Right kidney (tissue), 1 donor: Measurements from ENCODE around the gene ARL11.

Experiments used
- DNase-seq: peaks from one replicate; pipeline ENCODE4 v3.0.0-alpha.2; 2016

The ARL11 gene

DNA sequence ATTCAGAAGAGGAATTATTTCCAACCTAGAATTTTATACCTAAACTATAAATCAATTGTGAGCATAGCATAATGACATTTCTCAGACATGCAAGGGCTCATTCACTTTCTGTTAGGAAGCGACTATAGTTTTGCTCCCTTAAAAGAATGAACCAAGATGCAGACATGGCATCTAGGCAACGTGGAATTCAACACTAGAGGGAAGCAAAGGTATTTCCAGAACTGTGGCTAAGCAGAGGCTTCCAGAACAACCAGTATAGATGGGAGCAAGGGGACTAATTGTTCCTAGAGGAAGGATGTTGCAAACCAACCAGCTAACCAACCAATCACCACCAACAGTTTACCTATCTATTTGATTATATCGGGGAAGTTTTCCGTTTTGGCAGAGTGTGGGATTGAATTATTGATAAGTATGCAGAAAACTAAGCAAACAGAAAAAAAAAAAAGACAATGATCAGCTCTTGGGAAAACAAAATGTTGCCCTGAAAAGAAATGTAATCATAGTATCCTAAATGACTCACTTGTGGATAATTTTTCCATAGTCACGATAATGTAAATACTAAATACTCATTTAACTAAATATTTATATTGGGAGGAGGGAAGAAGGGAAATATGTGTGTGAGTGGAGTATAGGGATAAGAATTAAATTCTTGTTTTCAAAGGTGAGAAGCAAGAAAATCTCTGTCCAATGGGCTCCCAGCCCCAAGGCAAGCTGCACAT lies 21.1 kb downstream of the ARL11 start:
- no peak for DNase-seq

DNA sequence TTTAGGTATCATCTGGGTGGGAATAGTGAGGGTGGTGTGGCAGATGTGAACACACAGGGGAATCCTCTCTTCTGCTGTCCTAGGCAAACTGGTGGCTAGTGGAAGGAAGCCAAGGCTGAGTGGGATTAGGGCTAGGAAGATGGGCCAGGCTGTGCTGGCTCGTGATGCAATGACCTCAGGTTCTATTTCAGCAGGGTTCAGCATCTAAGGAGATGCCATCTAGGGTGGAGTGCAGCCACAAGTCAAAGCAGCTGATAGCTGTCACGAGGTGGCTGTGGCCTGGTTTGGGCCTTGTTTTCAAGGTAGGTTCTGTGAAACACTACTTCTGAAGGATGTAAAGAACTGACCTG lies 21.6 kb downstream of the ARL11 start:
- no peak for DNase-seq

DNA sequence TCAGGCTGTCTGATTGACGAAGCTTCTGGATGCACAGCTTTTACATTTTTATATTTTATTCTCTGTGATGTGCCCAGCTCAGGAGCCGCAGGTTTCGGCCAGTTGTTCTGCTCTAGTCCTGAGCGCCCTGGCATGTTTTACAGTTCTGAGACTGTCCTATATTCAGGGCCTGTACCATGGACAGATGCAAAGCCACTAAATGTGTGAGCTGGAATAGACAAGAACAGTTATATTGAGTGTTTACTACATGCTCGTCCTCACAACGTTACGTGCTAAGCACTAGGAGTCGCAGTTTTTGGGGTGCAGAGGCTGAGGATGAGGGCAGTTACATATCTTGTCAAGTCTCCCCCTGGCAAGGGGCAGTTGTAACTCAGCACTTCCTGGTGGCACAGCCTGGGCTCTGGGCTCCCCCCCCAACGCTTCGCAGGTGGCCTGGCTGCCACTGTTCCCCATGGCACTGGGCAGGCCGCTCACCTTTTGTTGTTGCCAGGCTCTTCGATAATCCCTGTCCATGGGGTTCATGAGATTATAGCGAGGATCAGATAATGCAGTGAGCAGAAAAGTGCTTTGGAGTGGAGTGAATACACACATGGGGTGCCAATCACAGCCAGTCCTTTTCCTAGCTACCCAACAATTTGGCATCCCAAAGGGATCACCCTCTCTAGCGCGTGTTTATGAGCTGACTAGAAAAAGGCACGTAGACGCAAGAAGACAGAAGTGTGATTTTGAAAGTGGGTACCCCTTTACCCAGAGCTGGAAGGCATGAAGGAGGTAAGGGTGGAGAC lies 23.5 kb downstream of the ARL11 start:
- no peak for DNase-seq

DNA sequence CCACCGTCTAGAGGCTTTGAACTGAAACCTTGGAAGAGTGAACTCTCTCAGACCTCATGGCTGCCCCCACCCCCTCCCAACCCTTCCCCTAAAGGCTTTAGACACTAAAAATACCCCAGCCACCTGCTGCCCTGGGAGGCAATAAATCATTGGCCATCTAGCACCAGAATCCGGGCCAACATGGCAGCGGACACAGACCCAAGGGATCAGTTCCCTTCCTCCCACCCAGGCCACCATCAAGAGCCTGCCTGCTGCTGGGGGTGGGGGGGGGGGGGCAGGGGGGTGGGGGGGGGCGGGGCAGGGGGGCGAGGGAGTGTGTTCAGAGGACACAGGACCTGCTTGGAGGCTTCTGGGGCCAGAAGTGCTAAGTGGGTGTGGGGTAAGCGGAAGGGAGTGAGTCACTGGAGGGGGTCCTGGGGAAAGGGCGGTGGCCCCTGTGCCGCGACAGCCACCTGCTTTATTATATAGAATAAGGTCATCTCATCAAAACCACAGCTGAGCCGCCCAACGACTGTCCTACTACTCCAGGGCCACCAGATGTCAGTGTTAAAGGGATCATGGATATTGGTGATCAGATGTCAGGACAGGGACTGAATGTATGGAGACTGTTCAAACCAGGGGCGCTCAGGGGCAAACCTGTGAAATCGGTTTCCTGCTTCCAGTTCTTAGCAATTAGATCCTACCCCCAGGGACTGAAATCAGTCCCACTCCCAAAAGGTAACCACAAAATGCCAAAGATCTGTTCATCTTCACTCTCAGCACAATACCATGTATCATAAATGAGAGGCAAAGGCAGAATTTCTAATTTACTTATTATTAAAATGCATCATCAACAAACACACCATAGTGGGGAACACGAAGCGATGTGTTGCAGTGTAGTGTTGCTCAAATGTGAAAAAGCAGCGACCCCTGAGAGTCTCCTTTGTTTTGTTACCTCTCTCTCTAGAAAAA lies 24.3 kb downstream of the ARL11 start:
- DNase-seq: peak; percentile 18

DNA sequence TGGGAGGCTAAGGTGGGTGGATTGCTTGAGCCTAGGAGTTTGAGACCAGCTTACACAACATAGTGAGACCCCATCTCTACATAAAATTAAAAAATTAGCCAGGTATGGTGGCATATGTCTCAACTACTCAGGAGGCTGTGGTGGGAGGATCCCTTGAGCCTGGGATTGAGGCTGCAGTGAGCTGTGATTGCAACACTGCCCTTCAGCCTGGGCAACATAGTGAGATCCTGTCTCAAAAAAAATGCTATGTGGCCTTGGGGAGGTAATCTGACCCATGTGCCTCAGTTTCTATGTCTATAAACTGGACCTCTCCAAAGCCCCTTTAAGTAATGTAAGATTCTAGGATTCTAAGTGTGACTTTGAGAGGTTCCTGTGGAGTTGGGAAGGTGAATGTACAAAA lies 25.2 kb downstream of the ARL11 start:
- no peak for DNase-seq

DNA sequence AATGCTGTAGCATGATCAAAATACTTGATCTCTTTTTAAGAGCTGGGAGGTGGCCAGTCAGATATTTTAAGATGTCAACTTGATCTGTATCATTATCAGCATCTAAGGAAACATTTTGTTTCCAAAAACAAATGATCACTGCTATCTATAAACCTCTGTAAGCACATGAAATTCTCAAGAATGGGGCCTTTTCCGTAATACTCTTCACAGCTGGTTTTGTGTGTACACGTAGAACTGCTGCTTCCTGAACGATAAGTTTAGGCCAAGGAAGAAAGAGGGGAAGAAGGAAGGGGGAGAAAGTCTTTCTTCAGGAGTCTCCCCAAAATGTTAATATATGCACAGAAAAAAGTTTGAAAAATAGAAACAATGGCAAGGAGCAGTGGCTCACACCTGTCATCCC lies 25.7 kb downstream of the ARL11 start:
- no peak for DNase-seq

DNA sequence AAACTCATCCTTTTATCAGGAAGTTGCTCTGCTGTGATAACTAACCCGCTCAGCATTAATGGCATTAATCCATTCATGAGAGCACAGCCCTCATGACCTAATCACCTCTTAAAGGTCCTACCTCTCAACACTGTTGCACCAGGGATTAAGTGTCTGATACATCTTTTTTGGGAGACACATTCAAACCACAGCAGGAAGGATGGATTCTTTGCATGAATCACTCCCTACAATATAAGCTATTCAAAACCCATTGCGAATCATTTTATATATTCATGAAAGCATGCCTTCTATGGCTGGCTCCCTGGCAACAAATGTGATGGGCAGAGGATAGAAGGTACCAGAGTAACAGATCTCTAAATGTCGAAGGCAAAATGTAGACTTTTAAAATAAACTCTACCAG lies 27.6 kb downstream of the ARL11 start:
- no peak for DNase-seq

DNA sequence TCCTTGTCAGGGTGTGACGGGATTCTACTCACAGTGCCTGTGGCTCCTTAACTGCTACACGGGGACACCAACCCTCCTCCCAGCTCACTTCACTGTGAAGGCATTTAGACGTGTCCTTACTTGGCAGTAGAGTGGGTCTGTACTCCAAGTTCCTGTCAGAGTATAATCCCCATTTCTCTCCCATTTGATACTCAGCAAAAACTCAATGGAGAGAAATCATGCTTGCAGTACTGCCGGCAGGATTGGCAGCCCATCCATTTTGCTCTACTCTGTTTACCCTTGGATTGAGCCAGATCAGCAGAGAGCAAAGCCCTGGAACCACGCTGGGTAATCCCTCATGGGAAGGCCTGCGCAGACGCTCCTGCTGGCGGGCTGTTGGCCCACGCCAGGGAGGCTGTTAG lies 28.9 kb downstream of the ARL11 start:
- DNase-seq: no peak

DNA sequence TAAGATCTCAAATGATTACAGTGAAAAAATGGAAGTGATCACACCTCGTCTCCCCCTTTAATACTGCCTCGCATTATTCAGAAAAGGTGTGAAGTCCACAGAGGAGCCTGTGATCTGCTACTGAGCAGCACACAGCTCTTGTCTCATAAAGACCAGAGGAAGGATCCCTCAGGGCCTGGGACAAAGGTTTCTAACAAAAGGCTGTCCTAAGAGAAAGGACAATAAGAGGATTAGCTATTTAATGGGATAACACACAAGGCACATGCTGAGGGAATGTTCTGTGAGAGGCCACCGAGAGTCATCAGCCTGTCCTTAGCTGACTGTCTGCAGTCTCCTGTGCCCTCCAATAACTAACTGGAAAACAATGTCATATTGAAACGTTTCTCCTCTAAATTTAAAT lies 36.3 kb downstream of the ARL11 start:
- DNase-seq: no peak

DNA sequence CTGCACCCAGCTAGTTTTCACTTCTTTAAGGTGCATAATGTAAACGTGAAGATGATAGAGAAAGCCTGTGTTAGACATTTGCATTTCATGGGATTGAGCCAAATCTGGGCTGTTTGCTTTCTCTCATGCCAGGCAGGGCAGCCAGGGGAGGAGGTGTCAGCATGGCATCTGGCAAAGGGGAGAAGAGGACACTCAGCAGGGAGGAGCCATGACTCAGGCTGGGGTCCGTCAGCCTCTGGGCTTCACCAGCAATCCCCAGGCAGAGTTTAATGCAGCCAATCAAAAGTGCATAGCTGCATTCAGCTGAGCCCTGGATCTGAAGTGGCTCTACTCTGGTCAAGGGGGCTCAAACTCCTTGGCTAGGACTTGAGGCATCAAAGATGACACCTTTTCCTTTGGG lies 39.5 kb downstream of the ARL11 start:
- no peak for DNase-seq

DNA sequence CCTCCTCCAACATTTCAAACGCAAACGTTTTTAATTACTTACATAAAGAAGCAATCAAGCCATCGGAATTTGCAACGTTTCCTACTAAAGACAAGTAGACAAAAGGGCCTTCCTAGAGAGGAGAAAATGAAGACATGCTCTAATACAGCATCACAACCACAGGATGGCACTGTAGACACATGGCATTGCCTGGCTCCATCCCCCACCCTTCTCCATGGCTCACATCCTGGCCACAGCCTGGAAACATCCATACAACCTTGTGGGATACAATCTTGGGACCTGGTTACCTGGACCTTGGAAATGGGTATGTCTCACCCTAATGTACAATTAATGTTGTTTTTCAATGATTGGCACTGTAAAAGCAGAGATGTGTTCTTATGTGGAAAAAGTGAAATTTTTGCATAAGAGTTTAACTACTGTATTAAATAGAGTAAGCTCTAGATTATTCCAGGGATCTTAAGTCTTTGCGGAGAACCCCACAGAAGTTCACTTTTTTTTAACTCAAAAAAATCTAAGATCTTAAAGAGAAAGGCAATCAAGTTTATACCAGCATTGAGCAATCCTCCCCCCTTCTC lies 41.5 kb downstream of the ARL11 start:
- peak; percentile 19 for DNase-seq

DNA sequence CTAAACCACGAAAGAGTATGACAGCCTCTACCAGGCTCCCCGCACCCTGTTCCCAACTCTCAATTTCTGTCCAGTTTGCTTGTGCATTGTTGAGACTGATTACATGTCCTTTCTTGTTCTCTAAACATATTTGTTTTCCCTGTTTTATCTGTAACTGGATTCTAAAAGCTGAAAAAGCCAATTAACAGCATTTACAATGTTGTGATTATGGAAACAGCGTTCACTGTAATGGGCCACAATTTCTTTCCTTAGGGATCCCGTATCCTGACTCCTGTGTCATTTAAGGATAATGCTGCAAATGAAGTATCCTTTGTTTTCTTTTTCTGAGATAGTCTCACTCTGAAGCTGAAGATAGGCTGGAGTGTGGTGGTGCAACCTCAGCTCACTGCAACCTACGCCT lies 42.5 kb downstream of the ARL11 start:
- DNase-seq: no peak

DNA sequence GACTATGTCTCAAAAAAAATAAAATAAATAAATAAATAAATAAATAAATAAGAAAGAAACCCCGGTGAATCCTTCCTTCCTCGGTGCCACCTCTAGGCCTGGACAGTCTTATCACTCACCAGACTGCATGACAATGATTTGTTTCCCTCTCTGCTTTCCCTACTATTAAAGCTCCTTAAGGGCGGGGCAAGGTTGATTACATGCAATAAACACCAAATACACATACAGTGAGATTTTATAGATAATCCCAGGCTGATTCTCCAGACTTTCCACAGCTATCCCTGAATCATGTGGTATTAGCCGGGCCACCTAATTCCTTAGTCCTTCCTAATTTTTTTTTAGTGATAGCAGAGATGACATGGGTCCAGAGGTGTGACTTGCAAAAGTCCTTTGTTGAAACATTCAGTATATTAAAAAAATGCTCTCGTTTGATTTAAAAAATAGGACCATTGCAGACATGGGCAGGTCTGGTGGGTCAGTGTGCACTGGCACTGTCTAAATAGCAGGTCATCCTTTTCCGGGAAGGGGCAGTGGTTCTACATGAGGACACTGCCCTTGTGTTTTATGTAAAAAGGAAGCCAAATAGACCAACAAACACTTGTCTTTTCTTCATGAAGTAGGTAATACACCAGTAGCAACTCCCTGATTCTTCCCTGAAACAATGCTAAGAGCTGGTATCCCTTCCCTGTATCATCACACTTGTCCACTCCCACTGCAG lies 48.4 kb downstream of the ARL11 start:
- DNase-seq: no peak

DNA sequence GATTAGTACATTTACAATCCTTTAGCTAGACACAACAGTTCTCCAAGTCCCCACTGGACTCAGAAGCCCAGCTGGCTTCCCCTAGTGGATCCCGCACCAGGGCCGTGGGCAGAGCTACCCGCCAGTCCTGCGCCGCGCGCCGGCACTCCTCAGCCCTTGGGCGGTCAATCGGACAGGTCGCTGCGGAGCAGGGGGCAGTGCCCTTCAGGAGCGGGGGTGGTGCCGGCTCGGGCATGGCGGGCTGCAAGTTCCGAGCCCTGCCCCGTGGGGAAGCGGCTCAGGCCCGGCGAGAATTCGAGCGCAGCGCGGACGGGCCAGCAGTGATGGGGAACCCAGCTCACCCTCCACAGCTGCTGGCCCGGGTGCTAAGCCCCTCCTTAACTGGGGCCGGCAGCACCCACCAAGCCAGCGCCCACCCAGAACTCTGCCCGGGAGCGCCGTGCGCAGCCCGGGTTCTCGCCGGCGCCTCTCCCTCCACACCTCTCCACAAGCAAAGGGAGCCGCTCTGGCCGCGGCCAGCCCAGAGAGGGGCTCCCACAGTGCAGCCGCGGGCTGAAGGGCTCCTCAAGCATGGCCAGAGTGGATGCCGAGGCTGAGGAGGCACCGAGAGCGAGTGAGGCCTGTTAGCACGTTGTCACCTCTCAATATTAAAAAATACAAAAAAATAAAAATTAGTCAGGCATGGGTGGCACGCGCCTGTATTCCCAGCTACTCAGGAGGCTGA lies 50.0 kb downstream of the ARL11 start:
- no peak for DNase-seq

DNA sequence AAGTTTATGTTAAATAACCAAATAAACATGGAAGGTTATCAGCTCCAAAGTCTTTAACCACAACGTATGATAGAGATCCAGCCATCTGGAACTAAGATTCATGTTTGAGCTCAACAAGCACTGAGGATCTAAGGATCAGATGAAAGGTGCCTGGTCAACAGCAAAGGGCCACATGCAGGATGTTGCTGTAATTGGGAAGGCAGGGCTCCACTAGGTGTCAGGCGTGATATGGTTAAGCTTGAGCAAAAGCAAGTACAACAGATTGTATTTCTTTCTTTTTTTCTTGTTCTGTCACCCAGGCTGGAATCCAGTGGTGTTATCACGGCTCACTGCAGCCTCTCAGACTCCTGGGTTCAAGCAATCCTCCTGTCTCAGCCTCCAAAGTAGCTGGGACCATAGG lies 50.9 kb downstream of the ARL11 start:
- no peak for DNase-seq

DNA sequence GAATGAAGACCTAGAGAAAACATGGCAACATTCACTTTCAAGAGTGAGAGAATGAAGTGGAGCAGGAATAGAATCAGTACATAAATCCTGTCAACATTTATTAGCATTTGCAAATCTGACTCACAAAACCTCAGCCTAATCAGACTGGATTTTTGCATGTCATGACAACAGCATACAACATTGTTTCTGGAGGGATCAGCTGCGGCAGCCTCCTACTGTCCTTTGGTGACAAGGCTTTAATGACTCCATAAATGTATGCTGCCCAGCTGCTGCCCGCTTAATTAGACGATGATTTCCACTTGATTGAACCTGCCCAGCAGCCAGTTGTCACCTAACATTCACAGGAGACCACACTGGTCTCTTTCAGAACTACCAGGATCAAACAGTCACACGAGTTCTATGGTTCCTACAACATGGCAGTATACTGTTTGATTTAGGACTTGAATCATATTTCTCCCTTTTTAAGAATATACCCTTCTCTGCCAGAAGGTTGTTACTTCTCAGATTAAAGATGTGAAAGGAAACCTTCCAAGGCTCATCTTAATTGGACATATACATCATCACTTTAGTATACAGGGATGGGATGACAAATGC lies 53.6 kb downstream of the ARL11 start:
- no peak for DNase-seq
